K562 (cell line): Measurements from ENCODE around the gene PGGHG. TPM values are rescaled to one million over a fixed set of nuclear protein-coding genes. Genes with fewer than 3 reads are reported as not detected.

Experiments used
- RBFOX2 ChIP-seq: fragments of 200-400 bp; formaldehyde crosslinking; IDR thresholded peaks from 2 replicates; pipeline ENCODE4 v1.6.1; 2017; ENCODE audit warnings: low read depth, mild to moderate bottlenecking, low read length, moderate library complexity
- ZFP1 ChIP-seq: fragments of 450-650 bp; formaldehyde crosslinking; IDR thresholded peaks from 2 replicates; pipeline ENCODE4 v1.4.0; 2020; ENCODE audit warnings: mild to moderate bottlenecking, mixed read lengths
- polyA plus RNA-seq, 8 experiments: library from polyadenylated mRNA; depleted of rRNA in 4 of 8; stranded (reverse) in 5 of 8; unstranded in 3 of 8; fragments of >200 nt; fragmentation: Nextera tagmentation in 2 of 8; fragmentation: Illumina TruSeq in 1 of 8; extraction: Ambion mirVana in 2 of 8; extraction: Trizol in 1 of 8; gene quantifications; 2 replicates each; pipeline versions ENCODE4 v1.2.1 to v1.2.3, GENCODE V29; 2011 to 2014; ENCODE audit warnings: inconsistent platforms in 1 of 8, missing spikeins in 1 of 8
- total RNA-seq, 7 experiments: library from RNA; depleted of rRNA in 6 of 7; stranded (reverse); fragments of >200 nt in 6 of 7; fragmentation: Illumina TruSeq in 2 of 7; extraction: Trizol in 2 of 7; gene quantifications; 2 replicates each; pipeline versions ENCODE4 v1.2.1 to v1.2.3, GENCODE V29; 2011 to 2021; ENCODE audit warnings: low replicate concordance in 1 of 7
- TF ChIP-seq, protein P1 (sequence below), 2 experiments: fragments of 450-650 bp; IDR thresholded peaks; 2 replicates each; pipeline ENCODE4 v1.6.1; 2018; ENCODE audit warnings: mild to moderate bottlenecking in 2 of 2, low read depth in 1 of 2; ENCODE audit not compliant: partially characterized antibody in 2 of 2
- TF ChIP-seq, protein P2 (sequence below): fragments of 450-650 bp; IDR thresholded peaks from 2 replicates; pipeline ENCODE4 v1.6.1; 2017; ENCODE audit warnings: antibody characterized with exemption

PGGHG gene
- total and polyA plus RNA-seq, 9 of the 15 experiments (the other 6 are each of a cell fraction or from before 2014, with no cell fraction given): 0.38 to 85.1 (median 18.1) TPM

DNA sequence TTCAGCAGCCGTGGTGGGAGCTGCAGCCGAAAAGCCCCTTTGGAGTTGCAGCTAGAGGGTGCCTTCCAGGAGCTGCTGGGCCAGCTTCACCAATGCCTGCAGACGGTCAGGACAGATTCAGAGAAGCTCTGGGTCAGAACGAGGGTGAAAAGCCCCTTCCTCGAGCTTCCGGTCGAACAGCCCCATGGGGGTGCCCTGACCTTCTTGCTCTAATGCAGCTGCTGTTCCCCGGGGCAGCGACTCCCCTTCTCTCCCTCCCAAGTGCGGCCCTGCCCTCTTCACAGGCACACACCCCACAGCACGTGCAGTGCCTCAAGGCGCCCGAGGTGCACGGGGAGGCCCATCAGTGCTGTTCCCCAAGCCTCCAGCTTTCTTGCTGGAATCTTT lies 41.4 kb downstream of the PGGHG start (continued):
- TF ChIP-seq, protein P1, sequence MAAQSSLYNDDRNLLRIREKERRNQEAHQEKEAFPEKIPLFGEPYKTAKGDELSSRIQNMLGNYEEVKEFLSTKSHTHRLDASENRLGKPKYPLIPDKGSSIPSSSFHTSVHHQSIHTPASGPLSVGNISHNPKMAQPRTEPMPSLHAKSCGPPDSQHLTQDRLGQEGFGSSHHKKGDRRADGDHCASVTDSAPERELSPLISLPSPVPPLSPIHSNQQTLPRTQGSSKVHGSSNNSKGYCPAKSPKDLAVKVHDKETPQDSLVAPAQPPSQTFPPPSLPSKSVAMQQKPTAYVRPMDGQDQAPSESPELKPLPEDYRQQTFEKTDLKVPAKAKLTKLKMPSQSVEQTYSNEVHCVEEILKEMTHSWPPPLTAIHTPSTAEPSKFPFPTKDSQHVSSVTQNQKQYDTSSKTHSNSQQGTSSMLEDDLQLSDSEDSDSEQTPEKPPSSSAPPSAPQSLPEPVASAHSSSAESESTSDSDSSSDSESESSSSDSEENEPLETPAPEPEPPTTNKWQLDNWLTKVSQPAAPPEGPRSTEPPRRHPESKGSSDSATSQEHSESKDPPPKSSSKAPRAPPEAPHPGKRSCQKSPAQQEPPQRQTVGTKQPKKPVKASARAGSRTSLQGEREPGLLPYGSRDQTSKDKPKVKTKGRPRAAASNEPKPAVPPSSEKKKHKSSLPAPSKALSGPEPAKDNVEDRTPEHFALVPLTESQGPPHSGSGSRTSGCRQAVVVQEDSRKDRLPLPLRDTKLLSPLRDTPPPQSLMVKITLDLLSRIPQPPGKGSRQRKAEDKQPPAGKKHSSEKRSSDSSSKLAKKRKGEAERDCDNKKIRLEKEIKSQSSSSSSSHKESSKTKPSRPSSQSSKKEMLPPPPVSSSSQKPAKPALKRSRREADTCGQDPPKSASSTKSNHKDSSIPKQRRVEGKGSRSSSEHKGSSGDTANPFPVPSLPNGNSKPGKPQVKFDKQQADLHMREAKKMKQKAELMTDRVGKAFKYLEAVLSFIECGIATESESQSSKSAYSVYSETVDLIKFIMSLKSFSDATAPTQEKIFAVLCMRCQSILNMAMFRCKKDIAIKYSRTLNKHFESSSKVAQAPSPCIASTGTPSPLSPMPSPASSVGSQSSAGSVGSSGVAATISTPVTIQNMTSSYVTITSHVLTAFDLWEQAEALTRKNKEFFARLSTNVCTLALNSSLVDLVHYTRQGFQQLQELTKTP (IDR thresholded peaks at IDR 0.05; ENCODE audit: low read depth in 1 of 2, partially characterized antibody in 2 of 2): no peak
- TF ChIP-seq, protein P2, sequence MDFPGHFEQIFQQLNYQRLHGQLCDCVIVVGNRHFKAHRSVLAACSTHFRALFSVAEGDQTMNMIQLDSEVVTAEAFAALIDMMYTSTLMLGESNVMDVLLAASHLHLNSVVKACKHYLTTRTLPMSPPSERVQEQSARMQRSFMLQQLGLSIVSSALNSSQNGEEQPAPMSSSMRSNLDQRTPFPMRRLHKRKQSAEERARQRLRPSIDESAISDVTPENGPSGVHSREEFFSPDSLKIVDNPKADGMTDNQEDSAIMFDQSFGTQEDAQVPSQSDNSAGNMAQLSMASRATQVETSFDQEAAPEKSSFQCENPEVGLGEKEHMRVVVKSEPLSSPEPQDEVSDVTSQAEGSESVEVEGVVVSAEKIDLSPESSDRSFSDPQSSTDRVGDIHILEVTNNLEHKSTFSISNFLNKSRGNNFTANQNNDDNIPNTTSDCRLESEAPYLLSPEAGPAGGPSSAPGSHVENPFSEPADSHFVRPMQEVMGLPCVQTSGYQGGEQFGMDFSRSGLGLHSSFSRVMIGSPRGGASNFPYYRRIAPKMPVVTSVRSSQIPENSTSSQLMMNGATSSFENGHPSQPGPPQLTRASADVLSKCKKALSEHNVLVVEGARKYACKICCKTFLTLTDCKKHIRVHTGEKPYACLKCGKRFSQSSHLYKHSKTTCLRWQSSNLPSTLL: no peak
- TF ChIP-seq ZFP1 (CRISPR knock-in tag) (no peak), RBFOX2 (peak; percentile 49; the same call in 1 of the 2 replicates)
